Activated T-cell treated with anti-CD3 and anti-CD28 coated beads, Interleukin-2, amount 50 U/mL, for 72 hours (primary cell): ENCODE measurements around the gene HSDL1. TPM values are rescaled to one million over a fixed set of nuclear protein-coding genes. Genes with fewer than 3 reads are reported as not detected.

ENCODE experiments used
- ATAC-seq, 2 donors: fragments of 150-1000 bp; cut with Tn5 transposase; replicated peaks in 1 of 2; 2 replicates each; pipeline ENCODE4 v1.10.0; 2021; ENCODE audit warnings: moderate library complexity in 2 of 2, mild to moderate bottlenecking in 1 of 2
- DNase-seq, 2 donors: peaks; one replicate each; pipeline ENCODE4 v3.0.0; 2021 to 2022; ENCODE audit warnings: mixed read lengths in 1 of 2
- H3K27ac Mint-ChIP-seq: one replicate; pipeline ENCODE4 v1.8.0; 2022; ENCODE audit warnings: mild to moderate bottlenecking, moderate library complexity, mixed read lengths
- H3K27me3 Mint-ChIP-seq: one replicate; pipeline ENCODE4 v1.8.0; 2022; ENCODE audit warnings: low read depth, mixed read lengths
- H3K36me3 Mint-ChIP-seq, 2 donors: one replicate each; pipeline ENCODE4 v1.8.0; 2022; ENCODE audit warnings: mixed read lengths in 2 of 2, mild to moderate bottlenecking in 1 of 2; ENCODE audit not compliant: insufficient read depth in 2 of 2
- H3K4me1 Mint-ChIP-seq: one replicate; pipeline ENCODE4 v1.8.0; 2022; ENCODE audit warnings: low read depth, mixed read lengths
- H3K4me3 Mint-ChIP-seq, 2 donors: one replicate each; pipeline ENCODE4 v1.8.0; 2022; ENCODE audit warnings: mild to moderate bottlenecking in 2 of 2, mixed read lengths in 2 of 2, moderate library complexity in 2 of 2
- H3K9me3 Mint-ChIP-seq, 2 donors: one replicate each; pipeline ENCODE4 v1.8.0; 2022; ENCODE audit warnings: mixed read lengths in 2 of 2
- total RNA-seq, 2 donors: library from RNA; stranded (reverse); gene quantifications; one replicate each; pipeline ENCODE4 v1.2.3, GENCODE V29; 2022

Gene HSDL1
- total RNA-seq, 2 donors from 2014 or later: 13.0 to 14.6 TPM

DNA sequence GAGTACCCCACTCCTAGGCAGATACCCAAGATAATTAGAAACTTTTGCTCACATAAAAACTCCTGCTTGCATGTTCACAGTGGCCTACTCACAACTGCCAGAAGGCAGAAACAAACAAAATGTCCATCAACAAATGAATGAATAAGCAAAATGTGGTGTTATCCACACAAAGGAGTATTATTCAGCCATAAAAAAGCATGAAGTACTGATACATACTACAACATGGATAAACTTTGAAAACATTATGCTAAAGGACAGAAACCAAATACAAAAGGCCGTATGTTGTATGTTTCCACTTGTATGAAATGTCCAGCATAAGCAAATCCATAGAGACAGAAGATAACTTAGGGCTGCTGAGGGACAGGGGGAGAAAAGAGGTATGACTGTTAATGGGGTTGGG is 1.9 kb downstream of the HSDL1 start:
- ATAC-seq (no peak), DNase-seq (no peak)
- Mint-ChIP-seq H3K27me3 (peaks cover 6% of the 10 kb centered on the region), H3K4me3 (peak overlapping the region; percentile 39 to 49), H3K4me1 (peaks cover 41% of the 10 kb centered on the region), H3K36me3 (peaks cover 0 to 3% of the 10 kb centered on the region in 2 donors), H3K9me3 (no peaks in the 10 kb centered on the region), H3K27ac (no peak overlapping the region)

DNA sequence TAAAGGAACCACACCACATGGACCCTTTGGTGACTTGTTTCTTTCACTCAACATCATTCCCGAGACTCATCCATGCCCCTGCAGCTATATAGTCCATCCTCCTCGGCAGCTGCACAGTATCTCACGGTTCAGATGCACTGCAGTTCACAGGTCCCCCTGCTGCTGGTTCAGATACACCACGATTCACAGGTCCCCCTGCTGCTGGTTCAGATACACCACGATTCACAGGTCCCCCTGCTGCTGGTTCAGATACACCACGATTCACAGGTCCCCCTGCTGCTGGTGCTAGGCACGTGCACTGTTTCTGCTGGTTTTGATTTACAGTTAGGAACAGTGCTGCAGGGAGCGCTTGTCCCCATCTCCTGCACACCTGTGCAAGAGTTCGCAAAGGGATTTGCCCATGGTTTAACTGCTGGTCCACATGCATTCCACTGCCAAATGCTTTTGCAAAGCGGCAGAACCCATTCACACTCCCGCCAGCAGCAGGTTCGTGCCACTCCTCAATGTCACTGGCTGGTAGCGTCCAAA is 3.8 kb downstream of the HSDL1 start:
- Mint-ChIP-seq H3K4me1 (peaks cover 60% of the 10 kb centered on the region), H3K27me3 (peaks cover 1% of the 10 kb centered on the region), H3K9me3 (no peaks in the 10 kb centered on the region), H3K4me3 (no peak overlapping the region), H3K36me3 (peaks cover 0 to 3% of the 10 kb centered on the region in 2 donors), H3K27ac (no peak overlapping the region)
- DNase-seq (peak; percentile 22 to 35), ATAC-seq (peak in 1 of 2 donors; percentile 11)

DNA sequence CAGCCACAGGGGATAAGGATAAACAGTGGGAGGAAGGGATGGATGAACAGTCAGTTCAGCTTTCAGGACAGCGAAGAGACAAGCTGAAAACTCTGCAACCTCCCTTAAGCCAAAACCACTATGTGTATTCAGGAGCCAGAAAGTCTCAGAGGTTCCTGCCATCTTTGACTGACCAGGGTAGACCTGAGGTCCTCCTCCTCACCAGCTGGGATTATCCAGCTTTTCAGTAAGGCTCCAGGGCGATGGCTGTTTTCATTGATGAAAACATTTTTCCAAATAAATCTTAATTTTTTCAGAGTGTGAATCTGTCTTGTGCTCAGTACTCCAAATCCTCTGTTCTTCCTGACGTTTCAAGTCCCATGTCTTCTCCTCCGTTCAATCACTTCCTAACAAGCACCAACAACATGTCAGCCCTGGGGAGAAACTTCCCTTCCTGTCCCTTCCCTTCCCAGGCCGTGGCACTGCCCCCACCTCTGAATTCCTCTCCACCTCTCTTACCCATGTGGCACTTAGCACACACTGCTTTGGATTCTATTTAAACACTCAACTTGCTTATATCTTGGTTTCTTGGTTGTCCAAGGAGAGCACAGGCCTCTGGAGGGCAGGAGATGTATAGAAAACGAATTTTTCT is 5.2 kb downstream of the HSDL1 start:
- peaks cover 70% of the 10 kb centered on the region for H3K4me1 Mint-ChIP-seq
- DNase-seq (no peak), ATAC-seq (no peak)
- no peaks in the 10 kb centered on the region for H3K27me3 Mint-ChIP-seq
- no peak overlapping the region for H3K4me3 Mint-ChIP-seq
- no peaks in the 10 kb centered on the region for H3K9me3 Mint-ChIP-seq
- H3K27ac Mint-ChIP-seq: no peak overlapping the region
- peaks cover 0 to 3% of the 10 kb centered on the region in 2 donors for H3K36me3 Mint-ChIP-seq

GRCh38 chr16:84138824-84139627 is 6.0 kb downstream of the HSDL1 start:
- H3K27ac Mint-ChIP-seq: no peak overlapping the region
- H3K9me3 Mint-ChIP-seq: no peaks in the 10 kb centered on the region
- ATAC-seq: peak; percentile 96 to 98
- peaks cover 67% of the 10 kb centered on the region for H3K4me1 Mint-ChIP-seq
- peak overlapping the region; percentile 63 to 70 for H3K4me3 Mint-ChIP-seq
- H3K36me3 Mint-ChIP-seq: no peaks in the 10 kb centered on the region
- no peaks in the 10 kb centered on the region for H3K27me3 Mint-ChIP-seq
- DNase-seq: peak; percentile 59 to 60

DNA sequence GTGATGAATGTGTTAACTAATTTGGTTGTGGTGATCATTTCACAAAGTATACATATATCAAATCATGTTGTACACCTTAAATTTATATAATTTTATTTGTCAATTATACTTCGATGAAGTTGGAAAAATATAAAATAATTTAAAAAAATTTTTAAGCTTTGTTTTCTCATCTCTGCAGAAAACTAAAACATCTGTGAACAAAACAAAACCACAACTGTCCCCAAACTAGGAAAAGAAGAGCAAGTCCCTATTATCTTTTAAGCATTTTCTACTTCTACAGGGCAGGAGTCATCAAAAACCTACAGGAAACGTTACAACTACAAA is 6.5 kb downstream of the HSDL1 start:
- no peaks in the 10 kb centered on the region for H3K9me3 Mint-ChIP-seq
- peaks cover 61% of the 10 kb centered on the region for H3K4me1 Mint-ChIP-seq
- H3K36me3 Mint-ChIP-seq: no peaks in the 10 kb centered on the region
- ATAC-seq (no peak), DNase-seq (no peak)
- H3K4me3 Mint-ChIP-seq: peak overlapping the region; percentile 63 to 70
- no peak overlapping the region for H3K27ac Mint-ChIP-seq
- H3K27me3 Mint-ChIP-seq: no peaks in the 10 kb centered on the region

DNA sequence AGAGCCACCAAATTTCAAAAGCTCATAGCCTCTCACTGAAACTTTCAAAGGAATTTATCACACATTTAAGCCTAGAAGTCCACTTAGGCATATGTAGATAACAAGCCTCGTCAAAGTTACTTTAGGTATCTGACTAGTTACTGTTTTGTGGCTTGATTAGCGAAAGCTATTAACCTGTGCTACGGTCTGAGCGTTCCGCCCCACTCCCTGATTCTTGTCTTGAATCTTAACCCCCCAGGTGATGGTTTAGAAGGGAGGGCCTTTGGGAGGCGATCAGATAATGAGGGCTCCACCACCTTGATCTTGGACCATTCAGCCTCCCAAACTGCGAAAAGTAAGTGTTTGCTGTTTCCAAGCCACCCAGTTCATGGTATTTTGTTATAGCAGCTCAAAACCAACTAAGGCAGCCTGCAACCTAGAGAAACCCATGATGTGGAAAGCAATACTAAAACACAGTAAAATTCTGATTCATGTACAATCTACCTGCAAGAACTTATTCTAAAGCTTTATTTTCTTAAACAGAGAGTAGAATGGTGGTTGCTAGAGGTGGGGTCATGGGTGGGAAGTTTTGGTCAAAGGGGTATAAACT is 7.1 kb downstream of the HSDL1 start:
- peak overlapping the region in 1 of 2 donors; percentile 26 for H3K4me3 Mint-ChIP-seq
- peaks cover 60% of the 10 kb centered on the region for H3K4me1 Mint-ChIP-seq
- no peaks in the 10 kb centered on the region for H3K36me3 Mint-ChIP-seq

GRCh38 chr16:84137287-84137686 is 7.7 kb downstream of the HSDL1 start:
- ATAC-seq: no peak
- Mint-ChIP-seq H3K4me1 (peaks cover 64% of the 10 kb centered on the region), H3K27ac (no peak overlapping the region), H3K36me3 (no peaks in the 10 kb centered on the region), H3K27me3 (no peaks in the 10 kb centered on the region), H3K9me3 (no peaks in the 10 kb centered on the region), H3K4me3 (peak overlapping the region in 1 of 2 donors; percentile 47)
- no peak for DNase-seq

More for the DNA sequence above, 7.1 kb downstream of the HSDL1 start:
- Mint-ChIP-seq H3K27me3 (no peaks in the 10 kb centered on the region), H3K27ac (no peak overlapping the region), H3K9me3 (no peaks in the 10 kb centered on the region)
- no peak for ATAC-seq
- no peak for DNase-seq

DNA sequence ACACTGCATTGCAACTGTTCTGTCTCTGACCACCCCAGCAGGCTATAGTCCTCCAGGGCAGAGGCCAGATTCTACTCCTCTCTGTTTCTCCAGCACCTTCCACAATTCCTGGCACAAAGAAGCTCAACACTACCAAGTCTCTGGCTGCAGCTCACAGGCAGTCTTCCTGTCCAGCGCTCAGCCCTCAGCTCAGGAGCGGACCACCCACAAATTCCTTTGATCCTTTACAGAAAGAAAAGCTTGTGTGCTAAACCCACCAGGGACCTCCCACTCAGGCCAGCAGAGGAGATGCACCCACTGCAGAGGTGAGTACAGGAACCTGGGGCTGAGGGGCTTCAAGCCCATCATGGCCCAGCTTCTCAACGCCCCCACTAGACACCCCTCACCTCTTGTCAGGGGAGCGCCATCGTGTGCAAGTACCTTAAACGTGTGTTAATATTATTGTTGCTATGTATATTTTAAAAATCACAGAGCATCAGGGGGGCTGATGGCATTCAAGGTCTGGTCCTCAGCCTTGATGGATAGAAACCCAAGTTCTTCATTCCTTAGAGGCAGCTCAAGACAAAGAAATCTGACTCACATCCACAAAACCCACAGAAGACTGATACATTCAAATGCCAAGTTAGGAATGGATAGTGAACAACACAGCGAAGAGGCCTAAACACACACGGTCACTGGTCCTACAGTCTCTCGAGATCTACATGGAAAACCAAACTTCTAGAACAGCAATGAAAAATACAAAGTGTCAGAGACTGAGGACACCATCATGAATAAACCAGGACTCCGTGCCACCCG is 8.4 kb downstream of the HSDL1 start:
- H3K27ac Mint-ChIP-seq: no peak overlapping the region

DNA sequence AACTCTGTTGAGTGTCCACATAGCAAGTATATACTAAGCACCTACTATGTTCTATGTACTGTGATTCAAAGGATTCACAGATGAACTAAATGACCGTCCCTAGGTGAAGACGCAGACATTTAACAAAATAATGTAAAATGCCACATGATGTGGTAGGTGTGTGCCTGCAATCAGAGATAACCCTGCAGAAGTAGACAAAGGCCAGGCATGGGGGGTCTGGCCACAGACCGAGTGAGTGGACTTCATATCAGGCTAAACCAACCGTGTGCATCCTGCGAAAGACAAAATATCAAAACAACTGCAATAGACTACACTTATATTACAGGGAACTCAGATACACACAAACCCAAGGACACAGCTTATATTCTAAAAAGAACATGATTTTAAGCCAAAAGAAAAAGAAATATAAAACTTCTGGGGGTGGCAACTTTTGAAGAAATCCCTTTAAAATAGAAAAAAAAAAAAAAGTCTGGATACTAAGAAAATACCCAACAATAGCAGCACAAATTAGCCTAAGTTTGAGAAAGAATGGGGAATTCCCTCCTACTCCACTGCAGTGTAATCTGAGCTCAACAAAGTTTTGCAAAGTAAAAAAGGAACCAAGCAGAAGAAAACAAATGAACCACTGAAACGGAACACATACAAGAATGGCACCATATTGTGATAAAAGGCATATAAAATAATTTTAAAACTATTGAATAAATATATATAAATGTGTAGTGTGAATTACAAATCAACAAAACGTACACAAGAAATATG is 12.3 kb downstream of the HSDL1 start:
- H3K4me1 Mint-ChIP-seq: peaks cover 33% of the 10 kb centered on the region
- H3K36me3 Mint-ChIP-seq: no peaks in the 10 kb centered on the region
- ATAC-seq (no peak), DNase-seq (no peak)
- H3K9me3 Mint-ChIP-seq: no peaks in the 10 kb centered on the region
- H3K27me3 Mint-ChIP-seq: no peaks in the 10 kb centered on the region
- H3K4me3 Mint-ChIP-seq: no peak overlapping the region
- no peak overlapping the region for H3K27ac Mint-ChIP-seq

More for the DNA sequence above, 8.4 kb downstream of the HSDL1 start:
- Mint-ChIP-seq H3K4me3 (peak overlapping the region; percentile 14 to 47), H3K4me1 (peaks cover 60% of the 10 kb centered on the region), H3K27me3 (no peaks in the 10 kb centered on the region), H3K36me3 (no peaks in the 10 kb centered on the region), H3K9me3 (no peaks in the 10 kb centered on the region)
- ATAC-seq: no peak
- DNase-seq: no peak

GRCh38 chr16:84131117-84131516 is 13.9 kb downstream of the HSDL1 start:
- Mint-ChIP-seq H3K27ac (no peak overlapping the region), H3K9me3 (no peaks in the 10 kb centered on the region), H3K4me3 (no peak overlapping the region), H3K4me1 (peaks cover 17% of the 10 kb centered on the region), H3K36me3 (no peaks in the 10 kb centered on the region), H3K27me3 (no peaks in the 10 kb centered on the region)
- no peak for DNase-seq
- ATAC-seq: no peak

GRCh38 chr16:84124257-84125073 is 20.5 kb downstream of the HSDL1 start:
- no peak overlapping the region for H3K4me3 Mint-ChIP-seq
- H3K4me1 Mint-ChIP-seq: no peaks in the 10 kb centered on the region
- peak overlapping the region; percentile 17 for H3K27ac Mint-ChIP-seq
- peaks cover 0 to 5% of the 10 kb centered on the region in 2 donors for H3K36me3 Mint-ChIP-seq
- H3K27me3 Mint-ChIP-seq: no peaks in the 10 kb centered on the region
- no peak for ATAC-seq
- no peak for DNase-seq
- H3K9me3 Mint-ChIP-seq: no peaks in the 10 kb centered on the region
